SK-N-SH (cell line): Measurements from ENCODE around the gene NEMF. TPM values are rescaled to one million over a fixed set of nuclear protein-coding genes. Genes with fewer than 3 reads are reported as not detected.

ENCODE experiments used
- CTCF ChIA-PET: fragments of 300-600, 350-600 bp; formaldehyde crosslinking; extraction: SDS; loops from one replicate; lab custom pipeline; 2021; lab: Yijun Ruan, JAX
- POLR2A ChIA-PET: fragments of 350-600 bp; sonication (Branson Sonifier 250); formaldehyde crosslinking; extraction: SDS; loops from one replicate; lab custom pipeline; 2020; ENCODE audit warnings: antibody characterized with exemption, inconsistent platforms; lab: Yijun Ruan, JAX
- DNase-seq: peaks from one replicate; pipeline ENCODE4 v3.0.0; 2012
- H2AFZ ChIP-seq: fragments of 200-600 bp; sonication (generic); 2 replicates; pipeline ENCODE4 v1.8.1; 2016; ENCODE audit warnings: antibody characterized with exemption, mild to moderate bottlenecking, low read depth
- H3F3A ChIP-seq: fragments of 200-600 bp; sonication (generic); replicated peaks from 2 replicates; pipeline ENCODE3; 2016; ENCODE audit warnings: antibody characterized with exemption, mild to moderate bottlenecking; ENCODE audit not compliant: insufficient read depth
- H3K27ac ChIP-seq, 2 experiments: fragments of 200-500 bp in 1 of 2; fragments of 200-600 bp in 1 of 2; sonication (Bioruptor generic) in 1 of 2; sonication (generic), shearing (Covaris generic) in 1 of 2; 2 replicates each; pipeline versions ENCODE4 v1.5.1 to v1.6.1; 2014 to 2016; ENCODE audit warnings: low read depth in 2 of 2, inconsistent platforms in 1 of 2, low read length in 1 of 2, mild to moderate bottlenecking in 1 of 2, mixed read lengths in 1 of 2
- H3K27me3 ChIP-seq: fragments of 200-600 bp; sonication (generic), shearing (Covaris generic); 2 replicates; pipeline ENCODE4 v1.6.1; 2016; ENCODE audit warnings: mixed run types; ENCODE audit not compliant: insufficient read depth
- H3K36me3 ChIP-seq, 2 experiments: fragments of 200-500 bp in 1 of 2; fragments of 200-600 bp in 1 of 2; sonication (Bioruptor generic) in 1 of 2; sonication (generic) in 1 of 2; replicated peaks in 1 of 2; 2 replicates each; pipeline versions ENCODE3 to v1.5.1; 2014 to 2016; ENCODE audit warnings: low read length in 1 of 2, mild to moderate bottlenecking in 1 of 2; ENCODE audit not compliant: insufficient read depth in 2 of 2, control insufficient read depth in 1 of 2
- H3K4me1 ChIP-seq, 2 experiments: fragments of 200-500 bp in 1 of 2; fragments of 200-600 bp in 1 of 2; sonication (Bioruptor generic) in 1 of 2; sonication (generic), shearing (Covaris generic) in 1 of 2; 2 replicates each; pipeline versions ENCODE4 v1.5.1 to v1.6.1; 2014 to 2016; ENCODE audit warnings: low read depth in 1 of 2, low read length in 1 of 2, mixed run types in 1 of 2; ENCODE audit not compliant: insufficient read depth in 2 of 2, control insufficient read depth in 1 of 2
- H3K4me2 ChIP-seq: fragments of 200-600 bp; sonication (generic), shearing (Covaris generic); 2 replicates; pipeline ENCODE4 v1.6.1; 2017; ENCODE audit warnings: mixed run types
- H3K4me3 ChIP-seq, 2 experiments: fragments of 200-500 bp in 1 of 2; fragments of 200-600 bp in 1 of 2; sonication (Bioruptor generic) in 1 of 2; sonication (generic), shearing (Covaris generic) in 1 of 2; 2 replicates each; pipeline versions ENCODE4 v1.5.1 to v1.8.1; 2014 to 2016; ENCODE audit warnings: low read depth in 2 of 2, inconsistent platforms in 1 of 2, low read length in 1 of 2, mild to moderate bottlenecking in 1 of 2, mixed read lengths in 1 of 2, moderate library complexity in 1 of 2
- H3K79me2 ChIP-seq: fragments of 200-600 bp; sonication (generic); 2 replicates; pipeline ENCODE4 v1.8.1; 2017; ENCODE audit warnings: mild to moderate bottlenecking; ENCODE audit not compliant: insufficient read depth
- H3K9ac ChIP-seq: fragments of 200-600 bp; sonication (generic); 2 replicates; pipeline ENCODE4 v1.6.1; 2017; ENCODE audit warnings: mixed run types
- H3K9me2 ChIP-seq: fragments of 200-600 bp; sonication (generic); 2 replicates; pipeline ENCODE4 v1.6.1; 2017; ENCODE audit warnings: mixed run types
- H3K9me3 ChIP-seq: fragments of 200-600 bp; sonication (generic); 2 replicates; pipeline ENCODE4 v1.6.1; 2017; ENCODE audit warnings: mixed run types, mild to moderate bottlenecking, moderate library complexity
- H4K20me1 ChIP-seq: fragments of 200-600 bp; sonication (generic); 2 replicates; pipeline ENCODE4 v1.6.1; 2017; ENCODE audit warnings: mild to moderate bottlenecking, mixed run types; ENCODE audit not compliant: insufficient read depth
- EZH2phosphoT487 ChIP-seq: fragments of 200-600 bp; sonication (generic); IDR thresholded peaks from 2 replicates; pipeline ENCODE4 v1.6.1; 2017; ENCODE audit warnings: low read depth, mixed run types, mild to moderate bottlenecking, antibody characterized with exemption, moderate library complexity, borderline replicate concordance
- FOXJ3 ChIP-seq: sonication (generic); formaldehyde crosslinking; IDR thresholded peaks from 2 replicates; pipeline ENCODE4 v1.5.1; 2020; ENCODE audit warnings: mild to moderate bottlenecking, missing genetic modification reagents
- FOXM1 ChIP-seq: IDR thresholded peaks from 2 replicates; pipeline ENCODE4 v1.4.0; 2012; ENCODE audit warnings: low read depth, mild to moderate bottlenecking
- GATA2 ChIP-seq: sonication (generic); formaldehyde crosslinking; IDR thresholded peaks from 2 replicates; pipeline ENCODE4 v1.5.0; 2020; ENCODE audit warnings: mild to moderate bottlenecking, missing genetic modification reagents
- JUND ChIP-seq: IDR thresholded peaks from 2 replicates; pipeline ENCODE4 v1.4.0; 2012
- MXI1 ChIP-seq: IDR thresholded peaks from 2 replicates; pipeline ENCODE4 v1.6.1; 2012; ENCODE audit warnings: mild to moderate bottlenecking, low read depth, low read length, improper control_type of control experiment
- RAD21 ChIP-seq: IDR thresholded peaks from 2 replicates; pipeline ENCODE4 v1.6.1; 2012; ENCODE audit warnings: mild to moderate bottlenecking, low read length
- RCOR1 ChIP-seq: fragments of 150-350 bp; IDR thresholded peaks from 2 replicates; pipeline ENCODE4 v1.6.1; 2017; ENCODE audit warnings: antibody characterized with exemption, low read length
- RXRA ChIP-seq: IDR thresholded peaks from 2 replicates; pipeline ENCODE4 v1.4.0; 2012; ENCODE audit warnings: low read depth, mild to moderate bottlenecking, borderline replicate concordance
- SMC3 ChIP-seq: IDR thresholded peaks from 2 replicates; pipeline ENCODE4 v1.6.1; 2012; ENCODE audit warnings: low read depth, low read length, improper control_type of control experiment
- TEAD4 ChIP-seq: IDR thresholded peaks from 2 replicates; pipeline ENCODE4 v1.4.0; 2012; ENCODE audit warnings: mild to moderate bottlenecking, borderline replicate concordance; ENCODE audit not compliant: insufficient read depth
- WGBS: methylation state at CpG from one replicate; pipeline ENCODE4 v1.1.6; 2017; ENCODE audit warnings: low lambda C conversion rate; 5-methylcytosine and 5-hydroxymethylcytosine counted together
- polyA plus RNA-seq, 3 experiments: library from polyadenylated mRNA; depleted of rRNA; stranded (reverse); fragments of >200 nt; gene quantifications; 2 replicates each; pipeline ENCODE4 v1.2.3, GENCODE V29; 2012
- TF ChIP-seq, protein P1 (sequence below): fragments of 150-350 bp; IDR thresholded peaks from 2 replicates; pipeline ENCODE4 v1.6.1; 2017; ENCODE audit warnings: antibody characterized with exemption, low read length, low read depth, borderline replicate concordance
- TF ChIP-seq, protein P2 (sequence below): fragments of 200-600 bp; sonication (generic); IDR thresholded peaks from 2 replicates; pipeline ENCODE4 v1.6.1; 2017; ENCODE audit warnings: antibody characterized with exemption, mild to moderate bottlenecking, moderate library complexity
- TF ChIP-seq, protein P3 (sequence below): IDR thresholded peaks from 2 replicates; pipeline ENCODE4 v1.6.1; 2012; ENCODE audit warnings: mild to moderate bottlenecking, low read depth, low read length, moderate library complexity

NEMF gene
- polyA plus RNA-seq, 1 of the 3 experiments (the other 2 are of a cell fraction), result 14.0 TPM

DNA sequence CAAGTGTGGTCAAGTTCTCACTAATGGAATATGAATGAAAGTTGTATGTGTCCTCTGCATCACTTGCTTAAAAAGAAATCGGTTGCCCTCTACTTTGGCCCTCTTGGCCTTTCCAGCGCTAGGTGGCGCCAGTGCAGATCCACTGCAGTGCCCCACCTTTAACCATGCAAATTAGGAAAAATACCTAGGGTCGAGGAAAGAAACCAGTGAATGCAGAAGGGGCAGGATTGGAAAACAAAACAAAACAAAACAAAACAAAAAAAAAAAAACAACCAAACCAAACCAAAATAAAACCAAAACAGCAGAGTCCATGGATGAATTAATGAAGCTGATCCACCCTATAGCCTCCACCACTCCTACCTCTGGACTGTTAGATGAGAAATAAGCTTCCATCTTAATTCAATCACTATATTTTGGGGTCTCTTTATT is 12.9 kb upstream of the NEMF start:
- Histone ChIP-seq H3K9ac (no peak overlapping the region), H3K36me3 (no peaks in the 10 kb centered on the region), H3F3A (peaks cover 51% of the 10 kb centered on the region), H3K27ac (no peak overlapping the region), H3K4me3 (no peak overlapping the region; a peak in 1 of 4 replicates), H4K20me1 (no peaks in the 10 kb centered on the region), H3K9me3 (no peaks in the 10 kb centered on the region)
- CTCF ChIA-PET, result interaction anchor here (0.6 to 12.1 kb wide), 34 partner anchors 10 to 1381 kb away, joined by 3 to 204 read pairs (median 4); partner anchors contain the start of genes ATL1, DNAAF2 and NEMF
- TF ChIP-seq FOXJ3 (CRISPR knock-in tag) (no peak), RCOR1 (no peak), FOXM1 (no peak), MXI1 (no peak), JUND (no peak), GATA2 (CRISPR knock-in tag) (no peak), RAD21 (peak; percentile 74), EZH2phosphoT487 (no peak), SMC3 (peak; percentile 83), TEAD4 (no peak), RXRA (no peak)
- TF ChIP-seq, protein P1, sequence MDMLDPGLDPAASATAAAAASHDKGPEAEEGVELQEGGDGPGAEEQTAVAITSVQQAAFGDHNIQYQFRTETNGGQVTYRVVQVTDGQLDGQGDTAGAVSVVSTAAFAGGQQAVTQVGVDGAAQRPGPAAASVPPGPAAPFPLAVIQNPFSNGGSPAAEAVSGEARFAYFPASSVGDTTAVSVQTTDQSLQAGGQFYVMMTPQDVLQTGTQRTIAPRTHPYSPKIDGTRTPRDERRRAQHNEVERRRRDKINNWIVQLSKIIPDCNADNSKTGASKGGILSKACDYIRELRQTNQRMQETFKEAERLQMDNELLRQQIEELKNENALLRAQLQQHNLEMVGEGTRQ, result no peak
- TF ChIP-seq, protein P2, sequence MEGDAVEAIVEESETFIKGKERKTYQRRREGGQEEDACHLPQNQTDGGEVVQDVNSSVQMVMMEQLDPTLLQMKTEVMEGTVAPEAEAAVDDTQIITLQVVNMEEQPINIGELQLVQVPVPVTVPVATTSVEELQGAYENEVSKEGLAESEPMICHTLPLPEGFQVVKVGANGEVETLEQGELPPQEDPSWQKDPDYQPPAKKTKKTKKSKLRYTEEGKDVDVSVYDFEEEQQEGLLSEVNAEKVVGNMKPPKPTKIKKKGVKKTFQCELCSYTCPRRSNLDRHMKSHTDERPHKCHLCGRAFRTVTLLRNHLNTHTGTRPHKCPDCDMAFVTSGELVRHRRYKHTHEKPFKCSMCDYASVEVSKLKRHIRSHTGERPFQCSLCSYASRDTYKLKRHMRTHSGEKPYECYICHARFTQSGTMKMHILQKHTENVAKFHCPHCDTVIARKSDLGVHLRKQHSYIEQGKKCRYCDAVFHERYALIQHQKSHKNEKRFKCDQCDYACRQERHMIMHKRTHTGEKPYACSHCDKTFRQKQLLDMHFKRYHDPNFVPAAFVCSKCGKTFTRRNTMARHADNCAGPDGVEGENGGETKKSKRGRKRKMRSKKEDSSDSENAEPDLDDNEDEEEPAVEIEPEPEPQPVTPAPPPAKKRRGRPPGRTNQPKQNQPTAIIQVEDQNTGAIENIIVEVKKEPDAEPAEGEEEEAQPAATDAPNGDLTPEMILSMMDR, result peak; percentile 98
- TF ChIP-seq, protein P3, sequence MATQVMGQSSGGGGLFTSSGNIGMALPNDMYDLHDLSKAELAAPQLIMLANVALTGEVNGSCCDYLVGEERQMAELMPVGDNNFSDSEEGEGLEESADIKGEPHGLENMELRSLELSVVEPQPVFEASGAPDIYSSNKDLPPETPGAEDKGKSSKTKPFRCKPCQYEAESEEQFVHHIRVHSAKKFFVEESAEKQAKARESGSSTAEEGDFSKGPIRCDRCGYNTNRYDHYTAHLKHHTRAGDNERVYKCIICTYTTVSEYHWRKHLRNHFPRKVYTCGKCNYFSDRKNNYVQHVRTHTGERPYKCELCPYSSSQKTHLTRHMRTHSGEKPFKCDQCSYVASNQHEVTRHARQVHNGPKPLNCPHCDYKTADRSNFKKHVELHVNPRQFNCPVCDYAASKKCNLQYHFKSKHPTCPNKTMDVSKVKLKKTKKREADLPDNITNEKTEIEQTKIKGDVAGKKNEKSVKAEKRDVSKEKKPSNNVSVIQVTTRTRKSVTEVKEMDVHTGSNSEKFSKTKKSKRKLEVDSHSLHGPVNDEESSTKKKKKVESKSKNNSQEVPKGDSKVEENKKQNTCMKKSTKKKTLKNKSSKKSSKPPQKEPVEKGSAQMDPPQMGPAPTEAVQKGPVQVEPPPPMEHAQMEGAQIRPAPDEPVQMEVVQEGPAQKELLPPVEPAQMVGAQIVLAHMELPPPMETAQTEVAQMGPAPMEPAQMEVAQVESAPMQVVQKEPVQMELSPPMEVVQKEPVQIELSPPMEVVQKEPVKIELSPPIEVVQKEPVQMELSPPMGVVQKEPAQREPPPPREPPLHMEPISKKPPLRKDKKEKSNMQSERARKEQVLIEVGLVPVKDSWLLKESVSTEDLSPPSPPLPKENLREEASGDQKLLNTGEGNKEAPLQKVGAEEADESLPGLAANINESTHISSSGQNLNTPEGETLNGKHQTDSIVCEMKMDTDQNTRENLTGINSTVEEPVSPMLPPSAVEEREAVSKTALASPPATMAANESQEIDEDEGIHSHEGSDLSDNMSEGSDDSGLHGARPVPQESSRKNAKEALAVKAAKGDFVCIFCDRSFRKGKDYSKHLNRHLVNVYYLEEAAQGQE, result no peak
- TF ChIP-seq, all 33 proteins: peak for 3
- under 1% methylated on average over 4 of the region's 4 CpGs for WGBS
- Histone ChIP-seq H3K4me1 (peaks cover 3 to 5% of the 10 kb centered on the region in 2 experiments; a peak in 2 of 4 replicates), H3K79me2 (peaks cover 14% of the 10 kb centered on the region), H3K9me2 (no peaks in the 10 kb centered on the region), H3K27me3 (no peaks in the 10 kb centered on the region), H2AFZ (no peak overlapping the region), H3K4me2 (no peak overlapping the region)
- POLR2A ChIA-PET, result no interaction called here
- peak; percentile 54 for DNase-seq
